ENCODE data around the gene GALNT2.

GALNT2 gene

DNA sequence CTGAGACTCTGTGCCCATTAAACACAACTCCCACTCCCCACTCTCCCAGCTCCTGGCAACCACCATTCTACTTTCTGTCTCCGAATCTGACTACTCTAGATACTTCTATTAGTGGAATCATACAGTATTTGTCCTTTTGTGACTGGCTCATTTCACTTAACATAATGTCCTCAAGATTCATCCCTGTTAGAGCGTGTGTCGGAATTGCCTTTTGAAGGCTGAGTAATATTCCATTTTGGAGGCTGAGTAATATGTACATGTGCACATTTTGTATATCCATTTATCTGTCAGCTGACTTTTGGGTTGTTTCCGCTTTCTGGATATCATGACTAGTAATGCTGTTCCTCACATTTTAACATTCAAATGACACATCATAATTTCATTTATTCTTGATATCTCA is 30.3 kb downstream of the GALNT2 start:
- no peak for DNase-seq

DNA sequence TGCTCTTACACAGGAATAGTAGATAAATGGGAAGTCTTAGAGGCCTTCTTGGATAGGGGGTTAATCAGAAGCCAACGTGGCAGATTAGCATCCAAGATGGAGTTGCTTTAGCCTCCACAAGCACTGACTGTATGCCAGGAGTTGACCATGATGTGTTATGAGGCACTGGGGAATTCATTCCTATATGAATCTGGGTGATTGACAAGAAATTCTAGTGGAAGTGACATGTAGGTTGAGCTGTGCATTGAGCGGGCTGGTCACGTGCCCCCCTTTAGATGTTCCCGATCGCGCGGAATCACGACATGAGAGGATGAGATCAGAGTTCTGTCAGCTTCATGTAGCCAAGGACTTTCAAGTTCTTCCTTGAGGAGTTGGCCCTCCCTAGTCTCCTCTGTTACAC is 31.7 kb downstream of the GALNT2 start:
- DNase-seq, result no peak

- no peak for DNase-seq
Measured at GRCh38 chr1:230099465-230099864, 32.4 kb downstream of the GALNT2 start.

GRCh38 chr1:230100932-230101331 is 33.9 kb downstream of the GALNT2 start:
- DNase-seq, result no peak

- DNase-seq, result no peak
Measured at GRCh38 chr1:230101556-230101955, 34.5 kb downstream of the GALNT2 start.

- no peak for DNase-seq
Measured at GRCh38 chr1:230102046-230102445, 35.0 kb downstream of the GALNT2 start.

GRCh38 chr1:230102472-230102871 is 35.4 kb downstream of the GALNT2 start:
- DNase-seq, result no peak

GRCh38 chr1:230103306-230104173 is 36.5 kb downstream of the GALNT2 start:
- no peak for DNase-seq

- peak; percentile 29 for DNase-seq
Measured at GRCh38 chr1:230104395-230105244, 37.6 kb downstream of the GALNT2 start.

- no peak for DNase-seq
Measured at GRCh38 chr1:230105245-230105753, 38.3 kb downstream of the GALNT2 start.

GRCh38 chr1:230105754-230106625 is 39.0 kb downstream of the GALNT2 start:
- no peak for DNase-seq

DNA sequence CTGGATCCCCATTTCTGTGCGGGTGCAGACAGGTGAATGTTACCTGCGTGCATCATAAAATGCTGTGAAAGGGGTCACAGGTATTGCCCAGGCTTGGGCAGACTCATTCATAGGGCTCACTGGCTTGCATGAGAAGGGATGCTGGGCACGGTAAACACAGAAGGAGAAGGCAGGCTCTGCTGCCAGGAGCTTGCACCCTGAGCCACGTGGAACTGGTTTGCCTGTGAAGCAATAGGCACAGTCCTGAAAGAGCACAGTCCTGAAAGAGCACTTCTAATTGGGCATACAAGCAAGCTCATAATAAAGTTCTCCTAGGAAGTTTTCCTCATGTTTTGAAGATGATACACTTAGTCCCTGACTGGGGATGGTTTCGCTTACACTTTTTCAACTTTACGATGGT is 40.9 kb downstream of the GALNT2 start:
- no peak for DNase-seq

DNA sequence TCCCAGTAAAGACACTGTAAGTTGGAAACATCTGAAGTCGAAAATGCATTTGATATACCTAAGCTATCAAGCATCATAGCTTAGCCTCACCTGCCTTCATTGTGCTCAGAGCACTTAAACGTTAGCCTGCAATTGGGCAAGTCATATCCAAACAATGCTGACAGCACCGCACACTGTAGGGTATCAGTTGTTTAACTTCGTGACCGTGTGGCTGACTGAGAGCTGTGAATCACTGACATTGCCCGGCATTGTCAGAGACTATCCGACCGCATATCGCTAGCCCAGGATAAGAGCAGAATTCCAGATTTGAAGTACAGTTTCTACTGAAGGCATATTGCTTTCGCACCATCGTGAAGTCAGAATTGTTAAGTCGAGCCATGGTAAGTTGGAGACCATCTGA is 41.5 kb downstream of the GALNT2 start:
- no peak for DNase-seq

GRCh38 chr1:230109066-230109465 is 42.0 kb downstream of the GALNT2 start:
- DNase-seq, result no peak

- DNase-seq, result peak; percentile 26
Measured at GRCh38 chr1:230109895-230110667, 43.0 kb downstream of the GALNT2 start.

DNA sequence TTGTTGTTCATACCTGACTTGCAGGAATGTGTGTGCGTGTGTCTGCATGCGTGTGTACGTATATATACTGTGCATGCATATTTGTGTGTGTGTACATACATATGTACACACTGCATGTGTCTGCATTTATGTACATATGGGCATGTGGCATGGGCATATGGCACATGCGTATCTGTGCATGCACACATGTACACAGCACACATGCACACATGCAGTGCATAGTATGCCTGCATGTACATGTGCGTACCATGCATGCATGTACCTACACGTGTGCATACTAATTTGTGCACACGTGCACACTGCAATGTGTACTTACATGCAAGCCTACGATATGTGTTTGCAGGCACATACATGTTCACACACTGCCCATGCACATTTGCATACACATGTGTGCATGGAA is 43.9 kb downstream of the GALNT2 start:
- no peak for DNase-seq

DNA sequence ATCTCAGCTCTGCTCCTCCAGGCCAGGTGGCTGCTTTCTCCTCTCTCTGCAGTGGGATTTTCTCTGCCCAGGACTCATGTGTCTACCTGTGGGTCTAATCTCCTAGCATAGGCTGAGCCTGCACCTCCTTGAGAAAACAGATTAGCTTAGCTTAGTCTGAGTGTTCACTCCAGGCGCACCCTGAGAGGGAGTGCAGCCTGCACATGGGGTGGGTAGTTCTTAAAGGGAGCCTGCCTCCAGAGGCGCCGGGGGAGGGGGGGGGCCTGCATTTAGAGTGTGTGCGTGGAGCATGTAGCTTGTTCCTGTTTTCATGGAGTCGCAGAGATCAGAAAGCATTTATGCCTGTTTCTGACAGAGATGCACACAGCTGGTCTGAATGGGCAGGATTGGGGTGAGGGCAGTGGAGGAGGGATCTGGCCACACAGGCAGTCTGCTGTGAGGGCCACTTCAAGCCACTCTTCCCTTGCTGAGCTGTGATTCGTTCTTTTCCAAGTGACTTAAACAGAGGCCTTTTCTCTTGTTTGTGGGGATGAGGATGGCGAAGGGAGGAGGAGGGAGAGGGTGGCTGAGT is 45.2 kb downstream of the GALNT2 start:
- DNase-seq, result no peak

DNA sequence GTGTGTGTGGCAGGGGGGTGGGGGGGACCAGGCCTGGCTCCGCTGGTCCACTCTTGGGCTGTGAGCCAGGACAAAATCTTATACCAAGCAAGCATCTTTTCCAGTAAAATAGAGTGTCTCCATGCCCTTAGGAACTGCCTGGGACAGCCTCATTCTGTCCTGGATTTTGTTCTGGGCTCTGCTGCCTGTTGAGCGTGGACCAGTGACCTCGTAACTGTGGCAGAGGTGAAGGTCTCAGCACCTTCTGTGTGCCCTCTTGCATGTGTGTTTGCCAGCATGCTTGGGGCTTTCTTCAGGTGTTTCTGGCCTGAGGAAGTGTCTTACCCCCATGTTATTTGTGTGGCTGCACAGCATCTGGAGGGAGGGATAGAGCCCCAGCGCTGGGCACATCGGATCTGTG is 45.7 kb downstream of the GALNT2 start:
- no peak for DNase-seq

DNA sequence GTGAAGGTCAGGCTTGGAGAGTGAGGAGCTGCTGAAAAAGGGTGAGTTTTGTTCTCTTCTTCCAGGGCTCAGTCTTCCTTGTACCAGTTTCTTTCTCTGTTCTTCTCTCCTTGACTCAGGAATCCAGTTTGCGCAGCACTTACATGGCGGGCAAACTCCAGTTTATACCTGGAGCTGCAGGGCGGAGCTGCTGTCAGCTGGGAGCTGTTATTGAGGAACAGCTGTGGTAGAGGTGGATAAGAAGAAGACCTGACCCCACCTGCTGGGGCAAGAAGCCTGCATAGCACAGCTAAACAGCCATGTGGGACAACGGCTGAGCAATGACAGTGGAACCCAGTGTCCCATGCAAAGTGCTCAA is 46.2 kb downstream of the GALNT2 start:
- no peak for DNase-seq

DNA sequence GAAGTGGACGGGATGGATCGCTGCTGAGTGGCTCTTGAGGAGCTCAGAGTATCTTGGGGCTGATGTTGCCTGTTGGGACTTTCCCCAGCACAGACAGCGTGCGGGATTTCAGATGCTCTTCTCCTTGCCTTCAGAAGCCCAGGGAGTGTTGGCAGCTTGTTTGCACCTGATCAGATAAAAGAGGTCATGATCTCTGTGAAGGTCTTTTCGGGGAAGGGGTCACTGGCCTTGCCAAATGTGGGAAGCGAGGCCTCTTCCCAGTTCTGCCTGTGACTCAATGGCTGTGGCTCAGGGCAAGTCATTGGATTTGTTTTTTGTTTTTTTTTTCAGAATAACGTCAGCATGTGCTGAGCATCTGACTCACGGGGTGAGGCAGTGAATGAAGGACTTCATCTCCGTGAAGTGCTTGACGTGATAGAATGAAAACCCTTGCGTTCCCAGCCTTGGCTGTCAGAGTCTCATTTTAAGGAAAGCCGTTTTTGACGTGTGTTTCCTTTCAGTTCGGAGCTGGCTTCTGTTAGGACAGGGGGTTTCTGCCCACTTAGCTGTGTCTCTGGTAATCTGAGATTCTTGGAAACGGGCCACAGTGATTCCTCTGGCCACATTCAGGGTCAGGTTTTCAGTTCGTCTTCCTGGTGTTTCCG is 46.7 kb downstream of the GALNT2 start:
- no peak for DNase-seq

DNA sequence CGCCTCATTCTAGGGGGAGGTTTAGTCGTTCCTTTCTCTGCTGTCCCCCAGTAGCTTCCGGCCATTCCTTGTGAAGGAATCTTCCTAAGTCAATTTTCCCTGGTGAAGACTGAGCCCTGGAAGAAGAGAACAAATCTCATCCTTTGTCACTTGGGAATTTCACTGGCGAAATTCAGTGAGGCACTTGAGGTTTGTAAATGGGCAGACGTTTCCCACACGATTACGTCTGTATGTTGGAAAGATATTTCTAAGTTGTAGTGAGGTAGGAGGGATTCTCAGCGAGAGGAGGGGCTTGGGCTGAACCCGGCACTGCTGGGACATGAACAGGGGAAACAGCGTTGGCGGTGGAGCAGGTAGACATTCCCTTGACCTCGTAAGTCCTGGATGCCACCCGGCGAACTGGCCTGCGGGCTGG is 47.2 kb downstream of the GALNT2 start:
- DNase-seq, result no peak

Data from CD4-positive, alpha-beta T cell treated with Interleukin-10 for 1 hour (primary cell).